ENCODE data around the gene ARHGEF26. TPM values are rescaled to one million over a fixed set of nuclear protein-coding genes. Genes with fewer than 3 reads are reported as not detected.

Gene ARHGEF26
- total and polyA plus RNA-seq, 3 donors from 2014 or later = 14.7 to 33.0 (median 24.8) TPM

DNA sequence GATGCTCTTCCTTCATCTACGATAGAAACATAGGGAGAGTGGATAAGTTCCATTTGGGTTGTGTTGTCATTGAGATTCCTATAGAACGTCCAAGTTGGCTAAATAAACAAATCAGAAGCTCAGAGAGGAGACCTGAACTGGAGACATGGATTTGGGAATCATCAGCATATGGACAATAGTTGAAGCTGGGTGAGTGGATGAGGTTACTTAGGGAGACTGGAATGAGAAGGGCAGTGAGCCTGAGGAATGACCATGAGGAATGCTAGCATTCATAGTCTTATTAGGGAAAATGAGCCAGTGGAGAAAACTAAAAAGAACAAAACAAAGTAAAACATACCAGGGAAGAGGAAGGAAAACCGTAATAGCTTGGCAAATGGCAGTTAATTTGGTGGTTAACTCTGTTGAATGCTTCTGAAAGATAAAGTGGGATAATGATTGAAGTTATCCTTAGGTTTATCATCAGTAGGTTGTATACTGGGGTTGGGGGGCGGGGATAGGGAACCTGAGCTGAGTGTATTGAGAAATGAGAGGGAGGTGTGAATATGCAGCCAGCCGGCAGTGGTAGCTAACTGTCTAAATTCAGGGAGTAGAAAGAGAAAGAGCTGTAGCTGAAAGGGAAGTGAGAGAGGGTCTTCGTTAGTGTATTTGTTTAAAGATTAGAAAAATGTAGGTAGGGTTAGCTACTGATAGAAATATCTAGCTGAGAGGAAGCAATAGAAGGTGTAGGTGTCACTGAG lies 74.6 kb downstream of the ARHGEF26 start:
- WGBS, 2 donors = 75 to 86% methylated on average over 6 of the region's 6 CpGs
- DNase-seq = no peak
- Histone ChIP-seq H3K27me3 (no peaks in the 10 kb centered on the region), H3K27ac (no peak overlapping the region), H3K4me3 (no peak overlapping the region), H3K4me1 (no peaks in the 10 kb centered on the region), H3K9me3 (no peaks in the 10 kb centered on the region), H3K36me3 (ENCODE audit: low read depth, missing control alignments) (no peaks in the 10 kb centered on the region)
- intact Hi-C loops (cut with DNase I; ENCODE audit: low total_unique reads) = no loop called here
- TF ChIP-seq, protein P1, sequence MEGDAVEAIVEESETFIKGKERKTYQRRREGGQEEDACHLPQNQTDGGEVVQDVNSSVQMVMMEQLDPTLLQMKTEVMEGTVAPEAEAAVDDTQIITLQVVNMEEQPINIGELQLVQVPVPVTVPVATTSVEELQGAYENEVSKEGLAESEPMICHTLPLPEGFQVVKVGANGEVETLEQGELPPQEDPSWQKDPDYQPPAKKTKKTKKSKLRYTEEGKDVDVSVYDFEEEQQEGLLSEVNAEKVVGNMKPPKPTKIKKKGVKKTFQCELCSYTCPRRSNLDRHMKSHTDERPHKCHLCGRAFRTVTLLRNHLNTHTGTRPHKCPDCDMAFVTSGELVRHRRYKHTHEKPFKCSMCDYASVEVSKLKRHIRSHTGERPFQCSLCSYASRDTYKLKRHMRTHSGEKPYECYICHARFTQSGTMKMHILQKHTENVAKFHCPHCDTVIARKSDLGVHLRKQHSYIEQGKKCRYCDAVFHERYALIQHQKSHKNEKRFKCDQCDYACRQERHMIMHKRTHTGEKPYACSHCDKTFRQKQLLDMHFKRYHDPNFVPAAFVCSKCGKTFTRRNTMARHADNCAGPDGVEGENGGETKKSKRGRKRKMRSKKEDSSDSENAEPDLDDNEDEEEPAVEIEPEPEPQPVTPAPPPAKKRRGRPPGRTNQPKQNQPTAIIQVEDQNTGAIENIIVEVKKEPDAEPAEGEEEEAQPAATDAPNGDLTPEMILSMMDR (IDR thresholded peaks at IDR 0.05) = no peak
- TF ChIP-seq POLR2A (IDR thresholded peaks at IDR 0.05) = no peak

DNA sequence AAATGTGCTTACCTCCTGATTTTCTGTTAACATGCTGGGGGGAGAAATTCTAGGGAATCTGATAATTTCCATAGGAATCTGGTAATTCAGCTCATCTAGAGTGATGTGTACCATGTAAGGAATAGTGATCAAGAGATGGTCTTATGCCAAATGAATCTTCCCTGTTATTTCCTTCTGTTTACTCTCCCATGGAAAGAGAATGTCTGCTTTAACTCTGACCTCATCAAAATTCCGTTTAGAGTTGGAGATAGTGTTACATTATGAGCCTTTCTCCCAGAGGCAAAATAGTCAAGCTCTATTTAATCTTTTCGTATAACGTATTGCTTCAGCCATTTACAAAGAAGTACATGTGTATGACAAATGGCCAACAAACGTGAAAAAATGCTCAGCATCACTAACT lies 76.6 kb downstream of the ARHGEF26 start:
- WGBS, 2 donors = 89% methylated on average over 4 of the region's 4 CpGs
- no peak for DNase-seq
- Histone ChIP-seq H3K27me3 (no peaks in the 10 kb centered on the region), H3K4me3 (no peak overlapping the region), H3K4me1 (no peaks in the 10 kb centered on the region), H3K9me3 (no peaks in the 10 kb centered on the region), H3K27ac (no peak overlapping the region), H3K36me3 (ENCODE audit: low read depth, missing control alignments) (no peaks in the 10 kb centered on the region)
- TF ChIP-seq, protein P1 (IDR thresholded peaks at IDR 0.05) = no peak
- no peak for TF ChIP-seq POLR2A (IDR thresholded peaks at IDR 0.05)
- intact Hi-C loops (cut with DNase I; ENCODE audit: low total_unique reads) = no loop called here

DNA sequence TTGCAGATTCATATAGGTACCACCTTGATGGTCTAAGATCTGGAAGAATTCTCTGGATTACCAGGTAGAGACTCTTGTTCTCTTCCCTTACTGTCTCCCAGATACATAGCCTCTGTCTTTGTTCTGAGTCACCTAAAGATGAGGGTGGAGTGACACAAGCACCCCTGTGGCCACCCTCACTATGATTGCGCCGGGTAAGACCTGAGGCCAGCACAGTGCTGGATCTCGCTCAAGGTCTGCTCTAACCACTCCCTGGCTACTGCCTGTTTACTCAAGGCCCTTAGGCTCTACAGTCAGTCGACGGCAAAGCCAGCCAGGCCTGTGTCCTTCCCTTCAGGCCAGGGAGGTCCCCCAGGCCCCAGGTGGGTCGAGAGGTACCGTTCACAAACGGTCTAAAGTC lies 88.3 kb downstream of the ARHGEF26 start:
- Histone ChIP-seq H3K36me3 (ENCODE audit: low read depth, missing control alignments) (no peaks in the 10 kb centered on the region), H3K9me3 (no peaks in the 10 kb centered on the region), H3K4me3 (no peak overlapping the region), H3K4me1 (no peaks in the 10 kb centered on the region), H3K27ac (no peak overlapping the region), H3K27me3 (no peaks in the 10 kb centered on the region)
- TF ChIP-seq, protein P1 (IDR thresholded peaks at IDR 0.05) = no peak
- TF ChIP-seq POLR2A (IDR thresholded peaks at IDR 0.05) = no peak
- intact Hi-C loops (cut with DNase I; ENCODE audit: low total_unique reads) = no loop called here
- DNase-seq = no peak
- 90 to 98% methylated on average over 8 of the region's 8 CpGs for WGBS, 2 donors

DNA sequence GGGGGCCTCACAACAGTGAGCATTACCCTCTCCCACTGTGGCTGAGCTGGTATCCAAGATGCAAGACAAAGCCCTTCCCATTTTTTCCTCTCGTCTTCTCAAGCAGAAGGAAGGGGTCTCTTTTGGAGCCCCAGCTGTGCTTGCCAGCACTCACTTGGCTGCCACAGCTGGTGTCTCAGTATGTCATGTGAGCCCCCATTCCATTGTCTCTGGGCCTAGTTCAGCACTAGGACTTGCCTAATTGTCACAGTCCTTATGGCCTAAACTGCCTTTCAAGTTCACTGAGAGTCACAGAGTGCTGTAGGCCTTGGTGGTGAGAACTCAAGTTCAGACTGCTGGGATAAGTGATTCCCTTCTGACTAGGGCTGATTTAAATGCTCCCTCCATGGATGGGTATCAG lies 89.8 kb downstream of the ARHGEF26 start:
- H3K27ac ChIP-seq = no peak overlapping the region
- TF ChIP-seq, protein P1 (IDR thresholded peaks at IDR 0.05) = no peak
- TF ChIP-seq POLR2A (IDR thresholded peaks at IDR 0.05) = no peak
- no peaks in the 10 kb centered on the region for H3K4me1 ChIP-seq
- H3K9me3 ChIP-seq = no peaks in the 10 kb centered on the region
- H3K4me3 ChIP-seq = no peak overlapping the region
- WGBS, 2 donors = 77 to 100% methylated on average over 1 of the region's 1 CpG
- H3K36me3 ChIP-seq (ENCODE audit: low read depth, missing control alignments) = no peaks in the 10 kb centered on the region
- DNase-seq = no peak
- intact Hi-C loops (cut with DNase I; ENCODE audit: low total_unique reads) = no loop called here
- H3K27me3 ChIP-seq = no peaks in the 10 kb centered on the region

DNA sequence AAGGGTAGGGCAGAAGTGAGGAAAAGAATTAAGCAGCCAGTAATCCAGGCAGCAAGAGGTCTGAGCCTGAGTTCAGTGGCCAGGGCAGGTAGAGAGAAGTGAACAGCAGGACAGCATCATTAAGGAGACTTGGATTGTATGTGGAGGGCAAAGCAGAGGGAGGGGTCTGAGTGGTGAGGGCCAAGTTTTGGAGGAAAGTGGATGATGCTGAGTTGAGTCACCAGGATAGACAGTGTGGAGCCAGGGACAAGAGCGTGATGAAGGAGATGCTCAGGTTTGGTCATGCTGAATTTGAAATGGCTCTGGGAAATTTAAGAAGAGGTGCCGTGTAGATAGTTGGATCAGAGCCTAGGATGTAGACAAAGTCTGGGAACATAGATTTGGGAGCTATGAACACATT lies 93.1 kb downstream of the ARHGEF26 start:
- H3K27ac ChIP-seq = no peak overlapping the region
- peaks cover 8% of the 10 kb centered on the region for H3K4me1 ChIP-seq
- H3K4me3 ChIP-seq = no peak overlapping the region
- TF ChIP-seq POLR2A (IDR thresholded peaks at IDR 0.05) = no peak
- TF ChIP-seq, protein P1 (IDR thresholded peaks at IDR 0.05) = no peak
- no peak for DNase-seq
- 89 to 94% methylated on average over 2 of the region's 2 CpGs for WGBS, 2 donors
- no peaks in the 10 kb centered on the region for H3K27me3 ChIP-seq
- no peaks in the 10 kb centered on the region for H3K36me3 ChIP-seq (ENCODE audit: low read depth, missing control alignments)
- no peaks in the 10 kb centered on the region for H3K9me3 ChIP-seq
- intact Hi-C loops (cut with DNase I; ENCODE audit: low total_unique reads) = no loop called here
